ENCODE results near the gene POGLUT3.
A peak's percentile ranks its signal among the peaks of the same experiment; 100 is the strongest.

Gene POGLUT3

DNA sequence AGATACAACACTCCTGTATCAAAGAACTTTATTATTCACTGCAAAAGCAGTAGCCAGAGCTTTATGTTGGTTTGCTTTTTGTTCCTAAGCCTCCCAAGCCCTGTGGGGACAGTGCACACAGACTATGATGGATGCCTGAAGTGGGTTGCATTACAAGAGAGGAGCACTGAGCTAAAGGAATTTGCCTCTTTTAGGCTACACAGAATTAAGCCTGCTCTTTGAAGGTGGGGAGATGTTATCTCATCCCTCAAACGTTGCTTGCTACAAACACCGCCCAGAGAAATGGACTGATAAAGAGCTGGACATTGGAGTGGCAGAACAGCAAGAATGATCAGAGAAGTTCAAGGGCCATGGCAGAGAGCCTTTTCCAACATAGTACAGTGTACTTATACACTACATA is 2.5 kb upstream of the POGLUT3 start:
- DNase-seq (ENCODE audit: low read depth): no peak

DNA sequence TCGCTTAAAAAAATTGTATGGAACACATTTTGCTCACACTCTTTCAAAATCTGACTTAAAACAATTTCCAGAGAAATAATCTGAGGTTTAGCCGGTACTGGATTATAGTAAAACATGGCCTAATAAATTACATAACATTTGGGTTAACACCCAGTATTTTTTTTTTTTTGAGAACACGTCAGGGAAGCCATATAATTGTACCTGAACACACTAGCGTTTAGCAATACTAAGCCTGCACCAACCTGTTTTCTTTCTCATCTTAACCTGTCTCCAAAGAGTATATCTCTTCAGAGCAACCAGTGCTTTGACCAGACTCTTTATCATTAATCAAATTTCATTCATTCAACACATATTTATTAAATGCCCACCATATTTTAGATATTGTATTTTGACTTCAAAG is 2.0 kb upstream of the POGLUT3 start:
- DNase-seq (ENCODE audit: low read depth): no peak

DNA sequence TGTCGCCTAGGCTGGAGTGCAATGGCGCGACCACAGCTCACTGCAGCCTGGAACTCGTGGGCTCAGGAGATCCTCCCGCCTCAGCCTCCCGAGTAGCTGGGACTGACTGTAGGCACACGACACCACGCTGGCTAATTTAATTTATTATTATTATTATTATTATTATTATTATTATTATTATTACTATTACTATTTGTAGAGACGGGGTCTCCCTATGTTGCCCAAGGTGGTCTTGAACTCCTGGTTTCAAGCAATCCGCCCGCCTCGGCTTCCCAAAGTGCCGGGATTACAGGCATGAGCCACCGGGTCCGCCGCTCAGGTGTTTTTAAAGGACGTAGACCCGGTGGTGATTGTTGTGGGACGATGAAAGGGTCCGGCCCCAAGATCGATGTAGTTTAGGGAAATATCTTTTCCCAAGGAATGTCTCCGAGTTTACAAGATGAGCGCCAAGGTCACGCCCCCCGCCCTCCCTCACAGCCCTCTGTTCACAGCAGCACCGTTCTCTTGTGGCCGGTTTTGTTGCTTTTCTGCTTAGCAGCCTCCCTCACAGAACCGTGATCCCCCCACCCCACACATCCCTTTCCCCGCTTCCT is 728 bp upstream of the POGLUT3 start:
- DNase-seq (ENCODE audit: low read depth): no peak

DNA sequence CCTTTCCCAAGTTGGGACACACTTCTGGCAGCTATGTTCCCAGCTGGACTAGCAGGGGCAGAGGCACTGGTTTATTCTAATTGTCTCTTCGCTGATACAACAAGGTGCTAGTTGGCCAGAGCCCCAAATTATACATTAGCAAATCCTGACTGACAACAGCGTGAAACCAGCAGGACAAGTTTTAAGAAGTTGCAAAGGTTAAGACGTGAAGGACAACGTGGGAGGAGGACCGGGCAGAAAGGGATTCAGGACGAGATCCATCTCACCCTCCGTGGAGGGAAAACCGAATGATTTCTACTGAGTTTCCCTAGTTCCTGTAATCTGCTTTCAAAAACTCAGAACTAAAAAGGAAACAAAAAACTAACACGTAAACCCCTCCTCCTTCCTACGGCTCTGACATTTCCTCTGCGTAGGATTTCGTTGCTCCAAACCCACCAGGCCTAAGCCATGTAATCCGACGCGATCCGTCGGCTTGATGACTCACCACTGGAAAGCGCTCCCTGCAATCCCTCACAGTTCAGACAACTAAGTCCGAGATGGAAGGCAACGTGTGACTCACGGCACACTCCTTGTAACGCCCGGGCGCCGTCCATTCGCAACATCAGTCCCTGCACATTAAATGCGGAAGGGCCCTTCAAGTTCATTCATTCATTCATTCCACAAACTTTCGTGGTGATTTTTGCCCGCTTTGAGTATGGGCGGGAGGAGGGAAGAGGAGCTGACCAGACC is 703 bp downstream of the POGLUT3 start:
- DNase-seq (ENCODE audit: low read depth): peak; percentile 99

DNA sequence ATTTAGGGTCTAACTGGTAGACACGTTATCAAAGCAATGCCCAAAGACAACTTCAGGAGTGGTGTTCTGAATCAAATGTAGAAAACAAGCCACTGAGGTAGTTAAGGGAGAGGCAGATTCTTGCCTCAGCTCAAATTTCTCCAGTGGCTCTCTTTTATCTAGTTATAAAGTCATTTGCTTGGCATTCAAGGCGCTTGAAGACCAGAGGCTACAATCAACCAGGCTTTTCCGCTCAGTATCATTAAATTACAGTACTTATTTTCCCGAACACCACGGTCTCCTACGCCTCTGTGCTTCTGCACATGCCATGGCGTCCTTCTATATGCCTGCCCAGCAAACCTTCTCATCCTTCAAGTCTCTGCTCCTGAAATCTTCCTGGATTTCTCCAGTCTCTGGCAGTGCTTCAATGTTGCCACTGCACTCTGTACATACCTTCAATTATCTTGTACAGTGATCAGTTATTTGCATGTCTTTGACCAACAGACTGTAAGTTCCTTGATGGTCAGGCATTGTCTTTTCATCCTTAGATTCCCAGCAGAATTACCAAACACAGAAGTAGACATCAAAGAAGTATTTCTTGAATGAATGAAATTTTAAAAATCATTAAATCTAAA is 1.4 kb downstream of the POGLUT3 start:
- DNase-seq (ENCODE audit: low read depth): no peak

DNA sequence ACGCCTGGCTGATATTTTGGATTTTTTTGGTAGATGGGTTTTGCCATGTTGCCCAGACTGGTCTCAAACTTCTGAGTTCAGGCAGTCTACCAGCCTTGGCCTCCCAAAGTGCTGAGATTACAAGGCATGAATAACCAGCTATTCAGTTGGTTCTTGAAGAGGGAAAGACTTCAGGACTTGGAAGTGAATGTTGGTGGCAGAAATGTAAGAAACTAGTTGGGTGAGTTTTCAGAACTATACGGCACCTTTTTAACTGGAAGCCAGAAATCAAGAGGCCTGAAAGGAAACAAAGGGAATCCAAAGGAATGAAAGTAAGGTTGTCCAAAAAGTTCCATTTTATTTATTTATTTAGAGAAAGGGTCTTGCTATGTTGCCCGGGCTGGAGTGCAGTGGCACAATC is 2.9 kb downstream of the POGLUT3 start:
- no peak for DNase-seq (ENCODE audit: low read depth)

DNA sequence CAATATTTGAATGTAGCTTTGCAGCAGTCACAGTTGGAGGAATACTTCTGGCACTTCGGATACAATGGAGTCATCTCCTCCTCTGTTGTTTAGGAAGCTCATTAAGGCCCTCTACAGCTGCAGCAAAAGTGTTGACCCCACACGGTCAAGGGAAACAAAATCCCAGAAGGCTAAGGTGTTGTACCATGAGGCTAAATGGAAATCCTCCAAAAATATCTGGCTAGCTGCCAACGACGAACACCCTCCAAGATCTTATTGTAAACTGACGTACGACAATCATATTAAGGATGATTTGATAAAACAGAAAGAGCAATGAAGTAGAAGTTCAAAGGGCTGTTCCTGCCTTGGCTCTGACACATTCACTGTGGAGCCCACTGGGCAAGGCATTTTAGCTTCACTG is 4.0 kb downstream of the POGLUT3 start:
- DNase-seq (ENCODE audit: low read depth): no peak

DNA sequence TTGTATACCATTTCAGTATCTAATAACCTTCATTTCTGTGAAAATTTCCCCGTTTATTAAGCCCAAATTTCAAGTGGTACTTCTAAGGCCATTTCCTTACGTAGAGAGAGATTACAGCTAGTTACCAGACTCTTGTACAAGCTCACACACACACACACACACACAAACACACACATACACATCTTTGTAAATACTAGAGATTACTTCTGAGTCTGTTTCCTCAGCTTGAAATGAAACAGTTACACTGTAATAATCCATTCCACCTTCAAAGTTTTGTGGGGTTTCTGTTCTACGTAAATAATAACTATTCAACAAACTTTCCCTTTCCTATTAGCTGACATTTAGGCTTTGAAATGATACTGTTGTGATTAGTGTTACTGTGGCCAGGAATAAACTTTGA is 6.2 kb downstream of the POGLUT3 start:
- DNase-seq (ENCODE audit: low read depth): no peak

DNA sequence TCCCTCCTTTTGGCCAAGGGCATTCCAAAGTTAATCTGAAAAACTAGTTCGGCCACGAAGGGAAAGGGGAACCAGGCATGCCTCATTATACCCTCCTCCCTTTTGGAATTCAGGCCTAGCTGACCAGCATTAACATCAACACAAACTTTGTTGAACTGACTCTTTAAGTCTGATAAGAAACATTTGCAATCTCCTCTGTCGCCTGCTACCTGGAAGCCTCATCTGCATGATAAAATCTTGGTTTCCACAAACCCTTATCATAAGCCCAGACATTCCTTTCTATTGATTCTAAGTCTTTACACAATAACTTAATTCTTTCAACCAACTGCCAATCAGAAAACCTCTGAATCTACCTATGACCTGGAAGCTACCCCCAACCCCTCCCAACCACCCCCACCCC is 11.4 kb downstream of the POGLUT3 start:
- no peak for DNase-seq (ENCODE audit: low read depth)

DNA sequence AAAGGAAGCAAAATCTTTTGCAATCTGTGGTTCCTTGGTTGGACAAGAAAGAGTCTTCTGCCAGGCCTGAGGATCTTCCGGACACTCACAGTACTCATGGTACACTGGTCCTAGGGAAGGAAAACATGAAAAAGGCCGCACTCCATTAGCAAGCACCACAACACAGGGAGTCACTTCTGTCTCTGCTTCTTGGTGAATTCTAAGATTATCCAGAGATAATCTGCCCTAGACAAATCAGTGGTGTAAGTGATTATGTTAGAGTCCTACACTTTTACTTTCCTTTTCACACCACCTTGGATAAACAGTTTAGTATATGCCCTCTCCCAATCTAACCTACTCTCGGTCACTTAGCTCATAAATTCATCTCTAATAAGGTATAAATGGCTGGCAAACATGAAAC is 11.9 kb downstream of the POGLUT3 start:
- DNase-seq (ENCODE audit: low read depth): no peak

DNA sequence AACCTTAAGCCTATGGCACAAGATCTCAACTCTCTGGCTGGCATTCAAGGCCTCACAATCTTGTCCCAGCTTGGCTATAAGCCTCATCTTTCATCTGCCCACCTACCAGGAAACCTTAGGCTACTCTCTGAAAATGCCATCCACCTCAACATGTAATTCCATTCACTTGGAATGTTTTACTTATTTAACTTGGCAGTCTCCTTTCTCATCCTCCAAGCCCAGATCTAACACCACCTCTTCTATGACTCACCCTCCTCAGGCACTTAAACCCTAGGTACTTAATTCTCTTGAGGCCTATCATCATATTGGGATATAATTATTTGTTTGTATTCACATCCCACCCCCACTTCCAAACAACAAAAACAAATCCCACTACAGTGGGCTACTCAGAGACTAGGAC is 15.0 kb downstream of the POGLUT3 start:
- no peak for DNase-seq (ENCODE audit: low read depth)

DNA sequence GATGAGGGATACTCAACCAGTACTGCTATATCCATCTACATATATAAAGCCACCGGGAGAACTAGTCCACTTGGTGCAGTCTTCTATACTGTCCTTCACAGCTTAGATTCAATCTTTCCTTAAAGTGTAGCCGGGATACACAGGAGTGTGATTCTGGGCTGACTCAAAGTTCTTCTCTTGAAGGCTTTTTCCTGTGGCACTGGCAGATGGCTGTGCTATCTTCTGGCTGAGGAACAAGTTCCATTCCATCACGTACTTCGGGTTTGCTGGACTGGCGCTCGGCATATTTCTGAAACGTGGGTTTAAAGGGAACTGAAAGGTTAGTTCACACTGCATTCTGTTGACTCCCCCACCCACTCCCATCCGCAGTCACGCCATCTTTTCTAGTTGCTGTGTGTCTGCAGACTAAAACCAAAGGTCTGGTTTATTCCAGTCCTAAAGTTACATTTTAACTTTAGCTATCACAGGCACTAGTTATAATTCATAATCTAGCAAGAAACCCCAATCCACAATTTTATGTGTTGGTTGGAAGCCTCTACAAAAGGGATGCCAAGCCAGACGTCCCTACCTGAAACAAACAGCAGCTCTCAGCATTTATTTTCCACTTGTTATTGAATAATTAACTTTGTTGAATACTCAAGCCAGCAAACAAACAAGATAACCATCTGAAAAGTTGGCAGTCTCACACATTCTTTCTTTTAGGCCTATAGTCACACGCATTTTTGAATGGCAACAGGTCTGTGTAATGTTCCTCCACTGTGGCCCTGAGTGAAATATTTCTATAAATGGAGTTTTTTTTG is 23.3 kb downstream of the POGLUT3 start:
- DNase-seq (ENCODE audit: low read depth): no peak

DNA sequence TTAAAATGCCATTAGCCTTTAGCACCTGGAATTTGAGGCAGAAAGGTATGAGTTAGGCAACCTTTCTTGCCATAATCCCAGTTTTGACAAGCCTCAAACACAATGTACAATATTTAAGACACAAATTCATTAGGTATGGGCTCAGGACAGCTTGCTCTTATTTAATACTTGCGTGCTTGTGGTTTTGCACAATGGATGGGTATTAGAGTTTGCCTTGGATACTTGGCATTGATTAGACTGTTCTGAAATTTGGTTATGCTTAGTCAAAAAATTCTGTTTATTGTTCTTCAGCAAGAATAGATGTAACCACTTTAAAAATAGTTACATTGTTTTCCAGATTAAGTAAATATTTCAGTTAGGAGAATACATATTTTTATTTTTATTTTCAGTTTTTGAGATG is 25.5 kb downstream of the POGLUT3 start:
- no peak for DNase-seq (ENCODE audit: low read depth)

DNA sequence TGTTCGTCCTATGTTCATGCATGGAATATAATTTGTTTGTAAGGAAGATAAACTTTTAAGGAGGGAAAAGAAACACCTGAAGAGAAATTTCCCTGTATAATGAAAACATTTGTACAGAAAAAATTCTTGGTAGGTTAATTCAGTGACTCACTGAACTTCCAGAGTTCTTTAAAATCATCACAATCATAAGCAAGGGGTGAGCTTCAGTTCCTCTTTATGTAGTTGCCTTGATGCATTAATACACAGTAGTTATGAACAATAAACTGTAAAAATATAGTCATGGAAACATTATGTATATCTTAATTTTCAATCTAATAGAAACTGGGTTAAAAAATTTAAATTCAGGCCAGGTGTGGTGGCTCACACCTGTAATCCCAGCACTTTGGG is 29.7 kb downstream of the POGLUT3 start:
- no peak for DNase-seq (ENCODE audit: low read depth)

DNA sequence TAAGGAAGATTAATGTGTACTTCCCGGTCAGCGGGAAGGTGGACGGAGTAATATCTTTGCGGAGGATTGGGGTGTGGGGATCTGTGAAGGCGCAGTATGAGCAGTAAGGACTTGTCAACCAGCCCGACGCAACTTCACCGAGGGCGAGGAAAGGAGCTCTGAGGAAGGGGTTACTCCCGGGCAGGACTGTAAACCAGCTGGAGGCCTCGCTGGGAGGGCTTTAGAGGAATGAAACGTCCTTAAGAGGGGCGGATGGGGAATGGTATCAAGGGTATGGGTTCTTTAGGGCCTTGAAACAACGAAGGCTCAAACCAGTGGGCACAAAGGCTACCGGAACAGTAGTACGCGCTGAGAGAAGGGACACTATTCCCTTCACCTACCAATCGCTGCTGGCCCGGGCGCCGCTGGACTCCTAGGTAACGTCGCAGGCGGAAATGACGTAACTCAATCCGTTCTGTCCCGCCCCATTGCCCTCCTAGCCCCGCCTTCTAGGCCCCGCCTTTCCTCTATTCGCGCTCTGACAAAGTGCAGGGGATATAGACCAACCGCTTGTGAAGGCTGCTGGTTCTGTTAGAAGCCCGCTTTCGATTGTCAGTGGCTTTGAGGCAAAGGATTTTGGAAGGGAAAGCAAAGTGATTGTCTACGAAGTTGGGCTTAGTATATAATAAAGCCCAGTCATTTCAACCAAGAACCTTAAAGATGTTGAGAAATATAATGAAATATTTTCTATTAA is 30.9 kb downstream of the POGLUT3 start, which contains the start of gene C11orf65:
Gene C11orf65 (minus strand): TSS at position 439 of the 733 bp plus-strand sequence. CDS start 5,970 bp downstream, outside the sequence.
- DNase-seq (ENCODE audit: low read depth): peak; percentile 84

DNA sequence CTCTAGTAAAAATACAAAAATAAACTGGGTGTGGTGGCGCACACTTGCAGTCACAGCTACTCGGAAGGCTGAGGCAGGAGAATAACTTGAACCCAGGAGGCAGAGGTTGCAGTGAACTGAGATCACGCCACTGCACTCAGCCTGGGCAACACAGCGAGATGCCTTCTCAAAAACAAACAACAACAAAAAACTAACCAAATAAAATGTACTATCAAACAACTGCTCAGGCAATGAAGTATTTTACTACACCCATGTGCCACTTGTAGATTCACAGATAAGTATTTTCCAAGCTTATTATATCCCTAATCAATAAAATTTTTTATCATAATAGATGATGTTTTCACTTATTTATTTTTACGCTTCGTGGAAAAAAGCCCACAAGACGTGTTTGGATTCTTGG is 31.8 kb downstream of the POGLUT3 start:
- DNase-seq (ENCODE audit: low read depth): no peak

DNA sequence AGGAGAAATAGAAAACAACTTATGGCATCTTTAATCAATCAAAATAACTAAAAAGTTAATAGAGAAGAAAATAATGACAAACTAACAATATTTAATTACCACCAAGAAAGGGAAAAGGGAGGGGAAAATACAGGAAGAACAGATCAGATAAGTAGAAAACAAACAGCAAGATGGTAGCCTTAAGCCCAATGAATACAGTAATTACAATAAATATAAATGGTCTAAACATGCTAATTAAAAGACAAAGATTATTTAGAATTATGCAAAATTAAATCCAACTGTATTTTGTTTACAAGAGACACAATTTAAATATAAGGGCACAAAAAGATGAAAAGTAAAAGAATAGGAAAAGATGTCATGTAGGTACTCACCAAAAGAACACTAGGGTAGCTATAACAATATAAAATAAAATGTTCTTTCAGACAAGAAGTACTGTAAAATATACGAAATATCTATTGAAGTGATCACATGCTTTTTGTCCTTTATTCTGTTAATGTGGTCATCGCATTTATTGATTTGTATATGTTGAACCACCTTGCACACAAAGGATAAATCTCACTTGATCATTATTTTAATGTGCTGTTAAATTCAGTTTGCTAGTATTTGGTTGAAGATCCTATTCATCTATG is 44.9 kb downstream of the POGLUT3 start:
- DNase-seq (ENCODE audit: low read depth): no peak
